Endothelial cell of umbilical vein (primary cell): ENCODE data around the gene CDKN1C. TPM values are rescaled to one million over a fixed set of nuclear protein-coding genes. Genes with fewer than 3 reads are reported as not detected.

Experiments used
- BruUV-seq: library from RNA; stranded (reverse); fragments of 400-500 nt; replicated peaks from 2 replicates; lab custom pipeline; 2021; lab: Mats Ljungman, UMichigan
- CTCF ChIA-PET: fragments of 300-600, 350-600 bp; sonication (Branson Sonifier 250); formaldehyde crosslinking; loops from one replicate; lab custom pipeline; 2021; ENCODE audit warnings: antibody characterized with exemption, inconsistent platforms; lab: Charles Lee
- POLR2A ChIA-PET: fragments of 300-600, 350-600 bp; sonication (Branson Sonifier 250); formaldehyde crosslinking; loops from one replicate; lab custom pipeline; 2021; ENCODE audit warnings: antibody characterized with exemption, inconsistent platforms; lab: Charles Lee
- DNase-seq: peaks from one replicate; pipeline ENCODE4 v3.0.0-alpha.2; 2011; ENCODE audit warnings: low read depth, low spot score
- FAIRE-seq: peaks from 2 replicates; lab custom pipeline; 2011; peaks lifted over from hg19 to GRCh38; lab: Jason Lieb, UNC
- H2AFZ ChIP-seq: 2 replicates; pipeline ENCODE4 v1.6.0; 2012; ENCODE audit warnings: low read depth, low read length, control low read depth, inconsistent platforms
- H3K27ac ChIP-seq: 2 replicates; pipeline ENCODE4 v1.5.1; 2011; ENCODE audit warnings: low read depth, mild to moderate bottlenecking, control low read depth, low read length, moderate library complexity; ENCODE audit not compliant: insufficient read depth
- H3K27me3 ChIP-seq, 2 experiments: 2 replicates each; pipeline versions ENCODE4 v1.6.0 to v1.6.1; 2011; ENCODE audit warnings: low read length in 2 of 2, mixed read lengths in 1 of 2; ENCODE audit not compliant: control insufficient read depth in 2 of 2, insufficient read depth in 2 of 2
- H3K36me3 ChIP-seq, 2 experiments: 2 replicates in 1 of 2; 3 replicates in 1 of 2; pipeline ENCODE4 v1.5.1; 2011; ENCODE audit warnings: low read length in 2 of 2, mild to moderate bottlenecking in 1 of 2, moderate library complexity in 1 of 2; ENCODE audit not compliant: control insufficient read depth in 2 of 2, insufficient read depth in 2 of 2; ENCODE audit errors: extremely low read depth in 1 of 2
- H3K4me1 ChIP-seq: 3 replicates; pipeline ENCODE4 v1.5.1; 2011; ENCODE audit warnings: mild to moderate bottlenecking, low read length; ENCODE audit not compliant: control insufficient read depth, insufficient read depth; ENCODE audit errors: extremely low read depth
- H3K4me2 ChIP-seq: 2 replicates; pipeline ENCODE4 v1.6.1; 2011; ENCODE audit warnings: low read length, control low read depth, mixed read lengths; ENCODE audit not compliant: insufficient read depth
- H3K4me3 ChIP-seq, 3 experiments: fragments of 200-600 bp in 1 of 3; sonication (generic), shearing (Covaris generic) in 1 of 3; replicated peaks in 1 of 3; 2 replicates each; pipeline ENCODE4 v1.5.1; 2011 to 2016; ENCODE audit warnings: control low read depth in 3 of 3, low read length in 3 of 3, mild to moderate bottlenecking in 2 of 3, inconsistent platforms in 1 of 3, low read depth in 1 of 3, moderate library complexity in 1 of 3; ENCODE audit not compliant: insufficient read depth in 1 of 3
- H3K79me2 ChIP-seq: 2 replicates; pipeline ENCODE4 v1.6.0; 2012; ENCODE audit warnings: low read length, inconsistent platforms; ENCODE audit not compliant: control insufficient read depth, insufficient read depth
- H3K9ac ChIP-seq: replicated peaks from 2 replicates; pipeline ENCODE3; 2011; ENCODE audit warnings: low read length, control low read depth; ENCODE audit not compliant: insufficient read depth; ENCODE audit errors: extremely low read depth
- H3K9me1 ChIP-seq: replicated peaks from 3 replicates; pipeline ENCODE4 v1.6.0; 2011; ENCODE audit warnings: mild to moderate bottlenecking, low read length; ENCODE audit not compliant: control insufficient read depth, insufficient read depth; ENCODE audit errors: extremely low read depth
- H3K9me3 ChIP-seq: replicated peaks from 2 replicates; pipeline ENCODE4 v1.5.1; 2012; ENCODE audit warnings: low read length, inconsistent platforms; ENCODE audit not compliant: control insufficient read depth, insufficient read depth
- H4K20me1 ChIP-seq: replicated peaks from 2 replicates; pipeline ENCODE3; 2011; ENCODE audit warnings: mild to moderate bottlenecking, low read length; ENCODE audit not compliant: control insufficient read depth, insufficient read depth; ENCODE audit errors: extremely low read depth
- MAX ChIP-seq: IDR thresholded peaks from 2 replicates; pipeline ENCODE4 v1.6.1; 2011; ENCODE audit not compliant: insufficient read depth, insufficient read length
- POLR2AphosphoS5 ChIP-seq: IDR thresholded peaks from 2 replicates; pipeline ENCODE4 v1.6.1; 2012; ENCODE audit warnings: low read depth, mild to moderate bottlenecking, control low read depth, low read length, moderate library complexity; ENCODE audit not compliant: insufficient read depth
- dilution Hi-C: fragments of 300-500 bp; cut with MboI; formaldehyde crosslinking; loops from one replicate; pipeline ENCODE4 v1.15.0; 2019; ENCODE audit warnings: low sequenced_read_pairs; ENCODE audit not compliant: extremely low pct_ligation_motif_present
- intact Hi-C: fragments of 100-400 bp; cut with micrococcal nuclease; formaldehyde crosslinking; loops from one replicate; pipeline ENCODE4 v1.10.0; 2022
- polyA plus RNA-seq, 4 experiments: library from polyadenylated mRNA; depleted of rRNA in 3 of 4; stranded (reverse) in 3 of 4; unstranded in 1 of 4; fragments of >200 nt; gene quantifications; 2 replicates each; pipeline versions ENCODE4 v1.2.1 to v1.2.3, GENCODE V29; 2011 to 2012; ENCODE audit warnings: missing spikeins in 1 of 4
- small RNA-seq: library from RNA; depleted of rRNA; stranded (forward); fragments of <200 nt; gene quantifications from one replicate; pipeline ENCODE3, GENCODE V24; 2012; ENCODE audit warnings: low replicate concordance, low read depth; ENCODE audit not compliant: insufficient read depth, insufficient read length
- total RNA-seq: library from RNA; stranded (reverse); gene quantifications from 2 replicates; pipeline ENCODE4 v1.2.3, GENCODE V29; 2021

The CDKN1C gene
- total and polyA plus RNA-seq, 2 donors (not counting 3 experiments of a cell fraction or from before 2014, with no cell fraction given): 4.1 to 9.0 TPM

DNA sequence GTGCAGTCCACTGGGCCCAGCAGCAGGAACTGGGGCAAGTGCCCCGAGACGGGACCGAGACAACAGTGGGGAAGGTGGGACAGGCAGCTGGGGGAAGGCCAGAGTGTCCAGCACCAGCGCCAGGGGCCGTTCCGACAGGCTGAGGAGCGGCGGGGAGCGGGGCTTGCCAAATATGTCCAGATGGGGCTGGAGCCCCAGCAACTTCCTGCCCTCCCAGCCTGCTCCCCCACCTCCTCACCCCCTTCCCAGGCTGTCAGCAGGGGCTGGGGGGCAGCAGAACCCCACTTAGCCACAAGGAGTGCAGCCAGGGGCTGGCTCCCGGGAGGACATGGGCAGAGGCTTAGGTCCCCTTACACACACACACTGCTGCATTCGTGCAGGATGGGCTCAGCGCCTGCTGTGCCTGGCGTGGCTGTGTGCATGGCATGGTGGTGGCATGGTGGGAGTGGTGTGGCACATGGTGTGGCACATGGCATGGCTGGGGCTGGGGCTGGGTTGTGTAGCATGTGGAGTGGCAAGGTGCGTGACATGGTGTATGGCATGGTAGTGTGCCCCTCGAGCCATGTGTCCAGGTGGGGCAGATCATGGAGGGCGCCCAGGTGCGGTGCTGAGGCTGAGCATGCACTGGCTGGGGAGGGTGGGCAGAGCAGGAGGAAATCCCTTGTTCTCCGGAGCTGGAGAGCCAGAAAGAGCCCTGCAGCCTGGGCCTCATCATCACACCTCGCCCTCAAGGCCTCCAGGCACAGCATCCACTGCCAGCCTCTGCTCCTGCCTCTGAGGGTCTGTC is 51.7 kb downstream of the CDKN1C start:
- dilution Hi-C loops: no loop called here

More for the DNA sequence above, 51.7 kb downstream of the CDKN1C start:
- ChIA-PET CTCF (no interaction called here), POLR2A (no interaction called here)
- H3K27me3 ChIP-seq: peaks cover 0 to under 1% of the 10 kb centered on the region in 2 experiments
- DNase-seq (no peak), FAIRE-seq (no peak)
- no peak overlapping the region for H2AFZ ChIP-seq
- no peaks in the 10 kb centered on the region for H4K20me1 ChIP-seq
- no peaks in the 10 kb centered on the region for H3K4me1 ChIP-seq
- intact Hi-C loops: no loop called here
- no peak overlapping the region for H3K4me3 ChIP-seq
- no peak overlapping the region for H3K9ac ChIP-seq
- no peaks in the 10 kb centered on the region for H3K79me2 ChIP-seq
- H3K36me3 ChIP-seq: no peaks in the 10 kb centered on the region
- TF ChIP-seq MAX: peak; percentile 37
- TF ChIP-seq POLR2AphosphoS5: no peak
- no peak overlapping the region for H3K27ac ChIP-seq
- H3K4me2 ChIP-seq: no peak overlapping the region
- H3K9me1 ChIP-seq: no peaks in the 10 kb centered on the region
- no TSS peak for BruUV-seq
- no peaks in the 10 kb centered on the region for H3K9me3 ChIP-seq

Small RNA genes within 50 kb of the gene (small RNA-seq; reads per million reads assigned to genes)
- gene AC013791.1: not detected

Other genes starting within 250 kb of the CDKN1C start
- 1.5 and 1.8 TPM in 2 replicates for gene KCNQ1OT1, start 185.8 kb downstream of the CDKN1C start, total RNA-seq
- 0.11 and 0.13 TPM in 2 replicates for gene KCNQ1OT1, start 185.8 kb downstream of the CDKN1C start, polyA plus RNA-seq
- gene PHLDA2, start 43.6 kb upstream of the CDKN1C start, total RNA-seq: 44.5 and 51.5 TPM in 2 replicates
- 38.5 and 45.6 TPM in 2 replicates for gene PHLDA2, start 43.6 kb upstream of the CDKN1C start, polyA plus RNA-seq
- gene NAP1L4, start 106.6 kb upstream of the CDKN1C start, total RNA-seq: 173 and 177 TPM in 2 replicates
- 68.0 and 100.0 TPM in 2 replicates for gene NAP1L4, start 106.6 kb upstream of the CDKN1C start, polyA plus RNA-seq
- gene CARS1, start 171.6 kb upstream of the CDKN1C start, total RNA-seq: 66.2 and 72.3 TPM in 2 replicates
- gene CARS1, start 171.6 kb upstream of the CDKN1C start, polyA plus RNA-seq: 32.2 and 43.5 TPM in 2 replicates